Fibroblast of pulmonary artery (primary cell): ENCODE measurements around the gene ERO1B.
"Not testable (repeated sequence)": the region's sequence is repeated elsewhere in the genome, so short reads cannot be mapped to it uniquely, and the experiment has no call there.

Experiments used
- DNase-seq: peaks from one replicate; pipeline ENCODE4 v3.0.0-alpha.2; 2010; ENCODE audit warnings: low read depth
- H3K4me3 ChIP-seq: replicated peaks from 2 replicates; pipeline ENCODE4 v1.5.1; 2011; ENCODE audit warnings: low read depth, mild to moderate bottlenecking, control low read depth, low read length, moderate library complexity
- TF ChIP-seq, protein P1 (sequence below): IDR thresholded peaks from 2 replicates; pipeline ENCODE4 v1.5.1; 2011; ENCODE audit warnings: mild to moderate bottlenecking, control low read depth, low read length, inconsistent platforms; ENCODE audit errors: missing control alignments

Gene ERO1B

DNA sequence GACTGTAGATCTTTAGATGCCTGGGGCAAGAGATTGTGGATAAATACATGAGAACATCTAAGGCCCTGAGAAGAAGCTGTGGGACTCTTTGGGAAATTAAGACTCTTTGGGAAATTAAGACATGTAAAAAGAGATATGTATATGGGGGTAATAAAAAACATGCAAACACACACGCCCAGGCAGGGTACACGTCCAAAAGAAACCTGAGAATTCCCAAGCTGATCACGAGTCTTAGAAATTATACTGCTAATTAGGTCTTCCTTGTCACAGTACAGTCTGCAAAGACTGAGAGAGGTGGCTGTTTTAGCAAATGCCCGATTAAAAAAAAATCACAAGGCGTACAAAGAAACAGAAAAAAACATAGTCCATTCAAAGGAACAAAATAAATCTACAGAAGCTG, 39.3 kb upstream of the ERO1B start:
- TF ChIP-seq, protein P1, sequence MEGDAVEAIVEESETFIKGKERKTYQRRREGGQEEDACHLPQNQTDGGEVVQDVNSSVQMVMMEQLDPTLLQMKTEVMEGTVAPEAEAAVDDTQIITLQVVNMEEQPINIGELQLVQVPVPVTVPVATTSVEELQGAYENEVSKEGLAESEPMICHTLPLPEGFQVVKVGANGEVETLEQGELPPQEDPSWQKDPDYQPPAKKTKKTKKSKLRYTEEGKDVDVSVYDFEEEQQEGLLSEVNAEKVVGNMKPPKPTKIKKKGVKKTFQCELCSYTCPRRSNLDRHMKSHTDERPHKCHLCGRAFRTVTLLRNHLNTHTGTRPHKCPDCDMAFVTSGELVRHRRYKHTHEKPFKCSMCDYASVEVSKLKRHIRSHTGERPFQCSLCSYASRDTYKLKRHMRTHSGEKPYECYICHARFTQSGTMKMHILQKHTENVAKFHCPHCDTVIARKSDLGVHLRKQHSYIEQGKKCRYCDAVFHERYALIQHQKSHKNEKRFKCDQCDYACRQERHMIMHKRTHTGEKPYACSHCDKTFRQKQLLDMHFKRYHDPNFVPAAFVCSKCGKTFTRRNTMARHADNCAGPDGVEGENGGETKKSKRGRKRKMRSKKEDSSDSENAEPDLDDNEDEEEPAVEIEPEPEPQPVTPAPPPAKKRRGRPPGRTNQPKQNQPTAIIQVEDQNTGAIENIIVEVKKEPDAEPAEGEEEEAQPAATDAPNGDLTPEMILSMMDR: no peak
- no peak overlapping the region for H3K4me3 ChIP-seq
- no peak for DNase-seq

DNA sequence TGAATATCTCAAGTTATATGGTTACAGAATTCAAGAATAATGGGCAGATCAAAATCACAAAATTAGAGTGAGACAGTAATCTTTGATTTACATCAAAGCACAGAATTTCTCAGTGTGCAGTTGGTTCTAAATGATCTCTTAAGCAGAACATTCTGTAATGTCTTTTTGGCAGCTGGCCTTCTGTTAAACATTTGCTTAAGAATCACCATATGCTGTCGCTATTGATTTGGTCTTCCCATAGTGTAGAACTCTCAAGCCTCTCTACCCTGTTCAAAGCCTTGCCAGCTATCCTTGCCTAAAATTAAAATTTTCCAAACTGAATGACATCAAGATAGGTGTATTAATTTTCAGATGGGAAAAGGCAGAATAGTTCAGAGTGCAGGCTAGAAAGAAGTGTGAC, 38.9 kb upstream of the ERO1B start:
- TF ChIP-seq, protein P1: no peak
- no peak overlapping the region for H3K4me3 ChIP-seq
- no peak for DNase-seq

DNA sequence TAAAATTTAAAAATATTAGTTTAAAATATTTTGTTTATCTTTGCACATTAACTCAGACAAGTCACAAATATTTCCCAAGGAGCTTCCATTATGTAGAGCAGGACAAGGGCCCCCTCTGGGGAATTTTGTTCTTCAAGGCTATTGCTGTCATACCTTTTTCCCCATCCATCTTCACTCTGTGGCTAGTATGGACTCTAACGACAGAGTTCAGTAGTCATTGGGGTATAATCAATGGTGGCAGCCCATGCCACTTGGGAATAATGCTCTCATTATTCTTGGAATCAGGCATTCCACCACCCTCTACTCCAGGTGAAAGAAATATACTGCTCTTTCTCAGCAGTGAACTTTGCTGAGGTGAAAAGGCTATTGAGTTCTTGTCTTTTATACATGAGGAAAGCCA, 38.5 kb upstream of the ERO1B start:
- no peak for DNase-seq
- TF ChIP-seq, protein P1: no peak
- H3K4me3 ChIP-seq: no peak overlapping the region

DNA sequence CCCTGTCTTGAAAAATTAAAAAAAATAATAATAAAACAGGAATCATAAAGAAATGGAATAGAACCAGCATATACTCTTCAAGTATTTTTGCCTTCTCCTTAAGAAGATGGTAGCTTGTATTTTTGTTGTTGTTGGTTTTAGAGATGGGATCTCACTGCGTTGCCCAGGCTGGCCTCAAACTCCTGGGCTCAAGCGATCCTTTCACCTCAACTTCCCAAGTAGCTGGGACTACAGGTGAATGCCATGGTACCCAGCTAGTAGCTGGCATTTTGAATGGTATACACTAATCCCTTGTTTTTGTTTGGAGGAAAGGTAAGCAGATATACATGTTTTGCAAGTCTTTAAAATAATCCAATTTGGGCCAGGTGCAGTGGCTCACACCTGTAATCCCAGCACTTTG, 34.7 kb upstream of the ERO1B start:
- DNase-seq: no peak
- TF ChIP-seq, protein P1: no peak
- H3K4me3 ChIP-seq: no peak overlapping the region

DNA sequence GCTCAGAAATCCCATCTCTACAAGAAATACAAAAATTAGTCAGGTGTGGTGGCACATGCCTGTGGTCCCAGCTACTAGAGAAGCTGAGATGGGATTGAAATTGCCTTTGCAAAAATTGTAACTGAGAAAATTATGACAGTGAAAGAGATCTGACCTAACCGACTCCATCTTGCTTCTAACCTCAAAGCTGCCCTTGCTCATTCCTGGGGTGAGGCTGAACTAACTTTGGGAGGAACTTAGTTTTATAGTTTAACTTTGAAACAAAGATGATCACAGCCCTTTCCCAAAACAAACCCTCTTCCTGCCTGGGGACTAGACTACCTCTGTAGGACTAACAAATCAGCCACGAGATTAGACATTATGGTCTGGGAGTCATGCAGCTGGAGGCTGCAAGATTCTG, 33.8 kb upstream of the ERO1B start:
- TF ChIP-seq, protein P1: no peak
- no peak overlapping the region for H3K4me3 ChIP-seq
- DNase-seq: no peak

DNA sequence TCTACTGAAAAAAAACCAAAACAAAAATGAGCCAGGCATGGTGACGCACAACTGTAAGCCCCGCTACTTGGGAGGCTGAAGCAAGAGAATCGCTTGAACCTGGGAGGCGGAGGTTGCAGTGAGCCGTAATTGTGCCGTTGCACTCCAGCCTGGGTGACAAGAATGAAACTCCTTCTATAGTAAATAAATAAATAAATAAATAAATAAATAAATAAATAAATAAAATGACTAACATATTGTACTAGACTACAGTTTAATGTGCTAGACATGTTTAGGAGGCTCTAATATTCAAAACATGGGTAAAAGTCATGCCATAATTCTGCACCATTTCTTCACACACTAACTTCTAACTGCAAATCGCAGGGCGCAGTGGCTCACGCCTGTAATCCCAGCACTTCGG, 33.3 kb upstream of the ERO1B start:
- DNase-seq: no peak
- H3K4me3 ChIP-seq: no peak overlapping the region

DNA sequence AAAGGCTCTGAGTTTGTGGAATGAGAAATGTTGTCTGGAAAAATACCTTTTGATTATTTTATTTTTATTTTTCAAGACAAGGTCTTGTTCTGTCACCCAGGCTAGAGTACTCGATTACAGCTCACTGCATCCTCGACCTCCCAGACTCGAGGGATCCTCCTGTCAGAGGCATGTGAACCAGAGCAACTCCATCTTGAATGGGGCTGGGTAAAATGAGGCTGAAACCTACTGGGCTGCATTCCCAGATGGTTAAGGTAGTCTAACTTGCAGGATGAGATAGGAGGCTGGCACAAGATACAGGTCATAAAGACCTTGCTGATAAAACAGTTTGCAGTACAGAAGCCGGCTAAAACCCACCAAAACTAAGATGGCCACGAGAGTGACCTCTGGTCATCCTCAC, 32.3 kb upstream of the ERO1B start:
- H3K4me3 ChIP-seq, DNase-seq: not testable (repeated sequence)

More for the DNA sequence above, 33.3 kb upstream of the ERO1B start:
- TF ChIP-seq, protein P1: no peak

DNA sequence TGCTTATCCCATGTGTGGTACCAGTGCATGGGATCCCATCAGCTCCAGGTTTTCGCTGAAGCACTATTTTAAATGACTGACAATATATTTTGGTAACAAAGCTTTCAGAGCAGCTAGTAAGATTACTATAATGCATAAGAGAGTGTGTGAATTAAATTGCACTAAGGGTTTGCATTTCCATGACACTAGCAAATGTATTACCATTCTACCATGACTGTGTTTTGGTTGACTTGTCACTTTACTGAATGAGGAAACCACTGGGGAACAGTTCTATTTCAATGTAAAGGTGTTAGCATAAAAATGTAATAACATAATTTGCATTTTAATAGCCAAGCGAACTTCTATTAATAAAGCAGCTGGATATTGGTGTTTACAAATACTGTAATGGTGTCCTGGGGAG, 31.7 kb upstream of the ERO1B start:
- no peak for DNase-seq
- H3K4me3 ChIP-seq: no peak overlapping the region
- TF ChIP-seq, protein P1: no peak
